ENCODE measurements around the gene LRRC73. TPM values are rescaled to one million over a fixed set of nuclear protein-coding genes. Genes with fewer than 3 reads are reported as not detected.

LRRC73 gene
- total and polyA plus RNA-seq, 9 of the 15 experiments (the other 6 are each of a cell fraction or from before 2014, with no cell fraction given): 0.07 to 0.55 (median 0.16) TPM; not detected in 3

DNA sequence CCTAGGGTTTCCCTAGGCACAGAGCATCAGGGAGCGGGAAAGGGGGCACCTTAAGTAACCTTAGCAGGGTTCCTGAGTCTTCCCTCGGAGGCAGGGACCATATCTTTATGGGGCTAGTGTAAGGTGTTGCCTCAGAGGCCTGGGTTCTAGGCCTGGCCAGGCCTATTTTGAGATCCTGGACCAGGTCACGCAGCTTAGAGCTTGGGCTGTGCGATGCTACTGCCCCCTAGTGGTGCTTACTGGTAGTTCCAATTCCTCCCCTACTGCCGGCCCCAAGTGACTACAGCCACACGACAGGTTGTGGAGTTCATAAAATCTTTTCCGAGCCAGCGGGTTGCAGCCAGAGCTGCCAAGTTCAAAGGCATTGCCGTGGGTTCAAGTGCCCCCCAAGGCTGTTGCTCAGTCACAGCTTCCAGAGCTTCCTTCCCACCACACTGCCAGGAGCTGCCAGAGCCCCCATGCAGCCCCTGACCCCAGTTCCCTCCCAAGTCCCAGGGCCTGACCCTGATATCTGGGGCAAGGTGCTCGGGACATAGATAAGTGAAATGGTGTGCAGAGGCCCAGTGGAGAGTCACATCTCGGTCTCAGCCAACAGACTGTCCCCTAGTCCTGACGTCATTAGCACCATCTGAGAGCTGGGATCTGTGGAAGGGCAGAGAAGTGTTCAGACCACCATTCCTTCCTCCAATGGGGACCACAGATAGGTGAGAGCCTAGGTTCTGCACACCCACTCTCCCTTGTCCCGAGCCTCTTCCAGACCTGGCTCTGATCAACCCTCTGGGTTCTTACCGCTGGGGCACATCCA lies 3.3 kb downstream of the LRRC73 start (continued):
- TF ChIP-seq CCNT2 (IDR thresholded peaks at IDR 0.05; ENCODE audit: borderline replicate concordance, extremely low read depth, insufficient read length, low read depth, low read length): no peak
- TF ChIP-seq ATF7 (IDR thresholded peaks at IDR 0.05): peak; percentile 33; the same call in 1 of the 2 replicates
- TF ChIP-seq POLR2AphosphoS2 (IDR thresholded peaks at IDR 0.05; ENCODE audit: low read length): peak; percentile 92
- TF ChIP-seq, protein P1, sequence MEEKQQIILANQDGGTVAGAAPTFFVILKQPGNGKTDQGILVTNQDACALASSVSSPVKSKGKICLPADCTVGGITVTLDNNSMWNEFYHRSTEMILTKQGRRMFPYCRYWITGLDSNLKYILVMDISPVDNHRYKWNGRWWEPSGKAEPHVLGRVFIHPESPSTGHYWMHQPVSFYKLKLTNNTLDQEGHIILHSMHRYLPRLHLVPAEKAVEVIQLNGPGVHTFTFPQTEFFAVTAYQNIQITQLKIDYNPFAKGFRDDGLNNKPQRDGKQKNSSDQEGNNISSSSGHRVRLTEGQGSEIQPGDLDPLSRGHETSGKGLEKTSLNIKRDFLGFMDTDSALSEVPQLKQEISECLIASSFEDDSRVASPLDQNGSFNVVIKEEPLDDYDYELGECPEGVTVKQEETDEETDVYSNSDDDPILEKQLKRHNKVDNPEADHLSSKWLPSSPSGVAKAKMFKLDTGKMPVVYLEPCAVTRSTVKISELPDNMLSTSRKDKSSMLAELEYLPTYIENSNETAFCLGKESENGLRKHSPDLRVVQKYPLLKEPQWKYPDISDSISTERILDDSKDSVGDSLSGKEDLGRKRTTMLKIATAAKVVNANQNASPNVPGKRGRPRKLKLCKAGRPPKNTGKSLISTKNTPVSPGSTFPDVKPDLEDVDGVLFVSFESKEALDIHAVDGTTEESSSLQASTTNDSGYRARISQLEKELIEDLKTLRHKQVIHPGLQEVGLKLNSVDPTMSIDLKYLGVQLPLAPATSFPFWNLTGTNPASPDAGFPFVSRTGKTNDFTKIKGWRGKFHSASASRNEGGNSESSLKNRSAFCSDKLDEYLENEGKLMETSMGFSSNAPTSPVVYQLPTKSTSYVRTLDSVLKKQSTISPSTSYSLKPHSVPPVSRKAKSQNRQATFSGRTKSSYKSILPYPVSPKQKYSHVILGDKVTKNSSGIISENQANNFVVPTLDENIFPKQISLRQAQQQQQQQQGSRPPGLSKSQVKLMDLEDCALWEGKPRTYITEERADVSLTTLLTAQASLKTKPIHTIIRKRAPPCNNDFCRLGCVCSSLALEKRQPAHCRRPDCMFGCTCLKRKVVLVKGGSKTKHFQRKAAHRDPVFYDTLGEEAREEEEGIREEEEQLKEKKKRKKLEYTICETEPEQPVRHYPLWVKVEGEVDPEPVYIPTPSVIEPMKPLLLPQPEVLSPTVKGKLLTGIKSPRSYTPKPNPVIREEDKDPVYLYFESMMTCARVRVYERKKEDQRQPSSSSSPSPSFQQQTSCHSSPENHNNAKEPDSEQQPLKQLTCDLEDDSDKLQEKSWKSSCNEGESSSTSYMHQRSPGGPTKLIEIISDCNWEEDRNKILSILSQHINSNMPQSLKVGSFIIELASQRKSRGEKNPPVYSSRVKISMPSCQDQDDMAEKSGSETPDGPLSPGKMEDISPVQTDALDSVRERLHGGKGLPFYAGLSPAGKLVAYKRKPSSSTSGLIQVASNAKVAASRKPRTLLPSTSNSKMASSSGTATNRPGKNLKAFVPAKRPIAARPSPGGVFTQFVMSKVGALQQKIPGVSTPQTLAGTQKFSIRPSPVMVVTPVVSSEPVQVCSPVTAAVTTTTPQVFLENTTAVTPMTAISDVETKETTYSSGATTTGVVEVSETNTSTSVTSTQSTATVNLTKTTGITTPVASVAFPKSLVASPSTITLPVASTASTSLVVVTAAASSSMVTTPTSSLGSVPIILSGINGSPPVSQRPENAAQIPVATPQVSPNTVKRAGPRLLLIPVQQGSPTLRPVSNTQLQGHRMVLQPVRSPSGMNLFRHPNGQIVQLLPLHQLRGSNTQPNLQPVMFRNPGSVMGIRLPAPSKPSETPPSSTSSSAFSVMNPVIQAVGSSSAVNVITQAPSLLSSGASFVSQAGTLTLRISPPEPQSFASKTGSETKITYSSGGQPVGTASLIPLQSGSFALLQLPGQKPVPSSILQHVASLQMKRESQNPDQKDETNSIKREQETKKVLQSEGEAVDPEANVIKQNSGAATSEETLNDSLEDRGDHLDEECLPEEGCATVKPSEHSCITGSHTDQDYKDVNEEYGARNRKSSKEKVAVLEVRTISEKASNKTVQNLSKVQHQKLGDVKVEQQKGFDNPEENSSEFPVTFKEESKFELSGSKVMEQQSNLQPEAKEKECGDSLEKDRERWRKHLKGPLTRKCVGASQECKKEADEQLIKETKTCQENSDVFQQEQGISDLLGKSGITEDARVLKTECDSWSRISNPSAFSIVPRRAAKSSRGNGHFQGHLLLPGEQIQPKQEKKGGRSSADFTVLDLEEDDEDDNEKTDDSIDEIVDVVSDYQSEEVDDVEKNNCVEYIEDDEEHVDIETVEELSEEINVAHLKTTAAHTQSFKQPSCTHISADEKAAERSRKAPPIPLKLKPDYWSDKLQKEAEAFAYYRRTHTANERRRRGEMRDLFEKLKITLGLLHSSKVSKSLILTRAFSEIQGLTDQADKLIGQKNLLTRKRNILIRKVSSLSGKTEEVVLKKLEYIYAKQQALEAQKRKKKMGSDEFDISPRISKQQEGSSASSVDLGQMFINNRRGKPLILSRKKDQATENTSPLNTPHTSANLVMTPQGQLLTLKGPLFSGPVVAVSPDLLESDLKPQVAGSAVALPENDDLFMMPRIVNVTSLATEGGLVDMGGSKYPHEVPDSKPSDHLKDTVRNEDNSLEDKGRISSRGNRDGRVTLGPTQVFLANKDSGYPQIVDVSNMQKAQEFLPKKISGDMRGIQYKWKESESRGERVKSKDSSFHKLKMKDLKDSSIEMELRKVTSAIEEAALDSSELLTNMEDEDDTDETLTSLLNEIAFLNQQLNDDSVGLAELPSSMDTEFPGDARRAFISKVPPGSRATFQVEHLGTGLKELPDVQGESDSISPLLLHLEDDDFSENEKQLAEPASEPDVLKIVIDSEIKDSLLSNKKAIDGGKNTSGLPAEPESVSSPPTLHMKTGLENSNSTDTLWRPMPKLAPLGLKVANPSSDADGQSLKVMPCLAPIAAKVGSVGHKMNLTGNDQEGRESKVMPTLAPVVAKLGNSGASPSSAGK (IDR thresholded peaks at IDR 0.05): no peak
- no peak for TF ChIP-seq ZNF561 (CRISPR knock-in tag; conservative IDR thresholded peaks at IDR 0.05)
- TF ChIP-seq, protein P2, sequence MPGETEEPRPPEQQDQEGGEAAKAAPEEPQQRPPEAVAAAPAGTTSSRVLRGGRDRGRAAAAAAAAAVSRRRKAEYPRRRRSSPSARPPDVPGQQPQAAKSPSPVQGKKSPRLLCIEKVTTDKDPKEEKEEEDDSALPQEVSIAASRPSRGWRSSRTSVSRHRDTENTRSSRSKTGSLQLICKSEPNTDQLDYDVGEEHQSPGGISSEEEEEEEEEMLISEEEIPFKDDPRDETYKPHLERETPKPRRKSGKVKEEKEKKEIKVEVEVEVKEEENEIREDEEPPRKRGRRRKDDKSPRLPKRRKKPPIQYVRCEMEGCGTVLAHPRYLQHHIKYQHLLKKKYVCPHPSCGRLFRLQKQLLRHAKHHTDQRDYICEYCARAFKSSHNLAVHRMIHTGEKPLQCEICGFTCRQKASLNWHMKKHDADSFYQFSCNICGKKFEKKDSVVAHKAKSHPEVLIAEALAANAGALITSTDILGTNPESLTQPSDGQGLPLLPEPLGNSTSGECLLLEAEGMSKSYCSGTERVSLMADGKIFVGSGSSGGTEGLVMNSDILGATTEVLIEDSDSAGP (CRISPR knock-in tag; IDR thresholded peaks at IDR 0.05): no peak
- TF ChIP-seq, protein P3, sequence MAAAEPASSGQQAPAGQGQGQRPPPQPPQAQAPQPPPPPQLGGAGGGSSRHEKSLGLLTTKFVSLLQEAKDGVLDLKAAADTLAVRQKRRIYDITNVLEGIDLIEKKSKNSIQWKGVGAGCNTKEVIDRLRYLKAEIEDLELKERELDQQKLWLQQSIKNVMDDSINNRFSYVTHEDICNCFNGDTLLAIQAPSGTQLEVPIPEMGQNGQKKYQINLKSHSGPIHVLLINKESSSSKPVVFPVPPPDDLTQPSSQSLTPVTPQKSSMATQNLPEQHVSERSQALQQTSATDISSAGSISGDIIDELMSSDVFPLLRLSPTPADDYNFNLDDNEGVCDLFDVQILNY (CRISPR knock-in tag; IDR thresholded peaks at IDR 0.05): no peak
- TF ChIP-seq FUS (optimal IDR thresholded peaks at IDR 0.05; ENCODE audit: low read depth, low read length): no peak
- TF ChIP-seq XRCC5 (IDR thresholded peaks at IDR 0.05; ENCODE audit: low read depth, low read length): peak; percentile 82
- TF ChIP-seq FOS (IDR thresholded peaks at IDR 0.05; ENCODE audit: extremely low read depth, insufficient read length): no peak
- TF ChIP-seq RNF2 (IDR thresholded peaks at IDR 0.05): no peak
- TF ChIP-seq, protein P4, sequence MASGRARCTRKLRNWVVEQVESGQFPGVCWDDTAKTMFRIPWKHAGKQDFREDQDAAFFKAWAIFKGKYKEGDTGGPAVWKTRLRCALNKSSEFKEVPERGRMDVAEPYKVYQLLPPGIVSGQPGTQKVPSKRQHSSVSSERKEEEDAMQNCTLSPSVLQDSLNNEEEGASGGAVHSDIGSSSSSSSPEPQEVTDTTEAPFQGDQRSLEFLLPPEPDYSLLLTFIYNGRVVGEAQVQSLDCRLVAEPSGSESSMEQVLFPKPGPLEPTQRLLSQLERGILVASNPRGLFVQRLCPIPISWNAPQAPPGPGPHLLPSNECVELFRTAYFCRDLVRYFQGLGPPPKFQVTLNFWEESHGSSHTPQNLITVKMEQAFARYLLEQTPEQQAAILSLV (tag; IDR thresholded peaks at IDR 0.05): no peak
- TF ChIP-seq HDGF (IDR thresholded peaks at IDR 0.05): no peak

Measured in K562 (cell line).